NB4 (cell line): ENCODE data around the gene COL2A1.

Source experiments
- DNase-seq: peaks from one replicate; pipeline ENCODE4 v3.0.0; 2010; ENCODE audit warnings: low read depth
- H3K4me3 ChIP-seq: one replicate; pipeline ENCODE4 v1.5.1; 2011; ENCODE audit warnings: mild to moderate bottlenecking, low read depth, low read length, moderate library complexity
- CTCF ChIP-seq: IDR thresholded peaks from one replicate; pipeline ENCODE4 v1.5.1; 2012; ENCODE audit warnings: low read depth, low read length
- MYC ChIP-seq: IDR thresholded peaks from 2 replicates; pipeline ENCODE4 v1.6.1; 2011; ENCODE audit warnings: low read depth, low read length
- POLR2A ChIP-seq: IDR thresholded peaks from 2 replicates; pipeline ENCODE4 v1.6.1; 2011; ENCODE audit warnings: mild to moderate bottlenecking; ENCODE audit not compliant: insufficient read length; ENCODE audit errors: extremely low read depth
- TF ChIP-seq, protein P1 (sequence below): IDR thresholded peaks from 2 replicates; pipeline ENCODE4 v1.6.1; 2011; ENCODE audit warnings: low read depth, low read length

Gene COL2A1

DNA sequence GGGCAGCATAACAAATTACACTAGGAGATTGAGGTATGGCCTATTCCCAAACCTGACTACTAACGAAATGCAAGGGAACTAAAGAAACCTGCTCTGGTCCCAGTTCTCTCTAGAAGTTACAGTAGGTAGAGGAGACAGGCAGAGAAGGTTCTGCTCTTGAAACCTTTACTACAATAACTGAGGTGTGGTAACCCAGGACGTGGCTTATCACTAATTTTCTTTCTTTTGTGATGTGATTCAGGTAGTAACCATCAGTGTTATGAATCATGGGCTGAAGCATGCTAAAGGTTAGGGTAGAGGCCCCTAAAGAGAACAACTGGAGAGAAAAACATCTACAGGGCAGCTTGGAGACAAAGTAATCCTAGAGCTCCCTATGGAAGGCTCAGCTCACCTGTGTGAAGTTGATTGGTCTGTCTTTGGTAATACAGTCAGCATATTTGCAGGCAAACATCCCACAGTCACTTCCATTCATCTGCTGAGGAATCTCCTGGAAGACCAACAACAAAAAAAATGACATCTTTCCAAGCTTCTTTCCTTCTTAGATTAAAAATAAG lies 41.8 kb upstream of the COL2A1 start:
- TF ChIP-seq CTCF = no peak
- TF ChIP-seq POLR2A = no peak
- no peak overlapping the region for H3K4me3 ChIP-seq
- no peak for DNase-seq

GRCh38 chr12:48045061-48045846 lies 41.0 kb upstream of the COL2A1 start:
- no peak for DNase-seq
- TF ChIP-seq POLR2A (no peak), CTCF (no peak), MYC (no peak)
- TF ChIP-seq, protein P1, sequence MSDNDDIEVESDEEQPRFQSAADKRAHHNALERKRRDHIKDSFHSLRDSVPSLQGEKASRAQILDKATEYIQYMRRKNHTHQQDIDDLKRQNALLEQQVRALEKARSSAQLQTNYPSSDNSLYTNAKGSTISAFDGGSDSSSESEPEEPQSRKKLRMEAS = no peak

DNA sequence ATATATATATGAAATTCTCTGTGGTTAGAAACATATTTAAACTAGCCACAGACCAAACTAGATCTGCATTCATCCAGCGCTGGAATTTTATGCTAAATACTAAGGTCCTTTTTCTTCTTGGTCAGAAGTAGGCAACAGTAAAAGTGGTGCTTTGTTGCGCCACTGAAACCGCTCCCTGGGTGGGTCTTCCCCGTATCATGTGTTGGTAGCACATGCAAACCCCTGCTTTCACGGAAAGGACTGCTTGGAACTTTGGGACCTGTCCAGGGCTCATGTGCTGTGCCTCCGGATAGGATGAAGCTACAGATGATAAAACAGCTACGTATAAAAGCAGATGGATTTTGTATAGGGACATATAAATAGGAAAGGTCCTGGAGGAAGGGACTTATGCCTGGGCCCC lies 40.1 kb upstream of the COL2A1 start:
- no peak for DNase-seq
- TF ChIP-seq MYC (no peak), POLR2A (no peak)
- H3K4me3 ChIP-seq = no peak overlapping the region

More at GRCh38 chr12:48045061-48045846, 41.0 kb upstream of the COL2A1 start:
- H3K4me3 ChIP-seq = no peak overlapping the region

DNA sequence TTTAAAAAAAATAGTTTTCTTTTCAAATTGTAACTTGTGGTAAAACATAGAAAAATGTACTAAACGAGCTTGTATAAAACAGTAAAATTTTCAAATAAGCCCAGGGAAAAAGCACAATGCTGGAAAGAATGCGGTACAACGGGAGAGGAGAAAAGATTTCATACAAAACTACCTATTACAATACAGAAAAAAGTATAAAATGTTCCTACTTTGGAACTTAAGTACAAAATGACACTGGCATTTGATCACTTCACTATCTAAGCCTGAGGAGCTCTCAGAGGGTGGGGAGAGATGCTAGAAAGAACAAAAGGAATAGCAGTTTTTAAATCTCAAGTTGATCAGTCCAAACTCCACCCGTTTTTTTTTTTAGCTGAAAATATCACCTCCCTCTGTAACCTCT lies 39.5 kb upstream of the COL2A1 start:
- no peak for TF ChIP-seq MYC
- no peak overlapping the region for H3K4me3 ChIP-seq
- no peak for DNase-seq

GRCh38 chr12:48041591-48042423 lies 37.5 kb upstream of the COL2A1 start:
- TF ChIP-seq MYC (no peak), POLR2A (no peak), CTCF (no peak)
- TF ChIP-seq, protein P1 = no peak
- H3K4me3 ChIP-seq = no peak overlapping the region
- DNase-seq = no peak

- TF ChIP-seq CTCF (no peak), MYC (no peak)
- TF ChIP-seq, protein P1 = no peak
Observed at GRCh38 chr12:48040354-48040753, 36.1 kb upstream of the COL2A1 start.

DNA sequence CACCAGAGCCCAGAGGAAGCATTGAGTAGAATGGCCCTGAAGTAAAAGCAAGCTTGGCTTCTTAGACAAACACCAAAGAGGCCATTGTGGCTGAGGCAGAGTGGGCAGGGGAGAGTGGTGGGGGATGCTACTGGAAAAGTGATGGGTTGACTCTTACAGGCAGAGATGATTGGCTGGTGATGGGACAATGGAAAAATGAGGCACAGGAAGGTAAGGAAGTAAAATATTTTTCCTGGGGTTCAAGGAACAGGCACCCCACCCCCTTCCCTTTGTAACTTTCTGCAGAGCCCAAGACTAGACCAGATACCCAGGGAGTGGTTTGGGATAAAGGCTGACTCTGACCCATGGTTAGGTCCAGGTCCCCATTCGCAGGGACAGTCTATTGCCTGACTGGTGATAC lies 34.9 kb upstream of the COL2A1 start:
- TF ChIP-seq, protein P1 = no peak
- no peak for TF ChIP-seq MYC
- DNase-seq = no peak
- H3K4me3 ChIP-seq = no peak overlapping the region

More at GRCh38 chr12:48040354-48040753, 36.1 kb upstream of the COL2A1 start:
- no peak for DNase-seq
- no peak overlapping the region for H3K4me3 ChIP-seq
